Mammary epithelial cell (primary cell): ENCODE data around the gene DNASE1L1.

ENCODE experiments used
- CTCF ChIP-seq, 2 donors: IDR thresholded peaks in 1 of 2; conservative IDR thresholded peaks in 1 of 2; 2 replicates each; pipeline ENCODE4 v1.5.1; 2011 to 2012; ENCODE audit warnings: inconsistent platforms in 2 of 2, low read length in 2 of 2, mild to moderate bottlenecking in 2 of 2, control low read depth in 1 of 2, low read depth in 1 of 2; ENCODE audit not compliant: insufficient read depth in 1 of 2; ENCODE audit errors: extremely low read depth in 1 of 2
- EZH2 ChIP-seq: IDR thresholded peaks from 2 replicates; pipeline ENCODE4 v1.6.1; 2012; ENCODE audit warnings: low read length, inconsistent platforms, borderline replicate concordance

GRCh38 chrX:154437971-154438893 lies 29.2 kb upstream of the DNASE1L1 start:
- TF ChIP-seq CTCF (conservative IDR thresholded peaks at IDR 0.05 in 1 of 2, IDR thresholded peaks at IDR 0.05 in 1 of 2; ENCODE audit: extremely low read depth in 1 of 2, insufficient read depth in 1 of 2, low read depth in 1 of 2, low read length in 2 of 2) (no peak), EZH2 (no peak)
